H1 (cell line): ENCODE measurements around the gene RHOC. TPM values are rescaled to one million over a fixed set of nuclear protein-coding genes. Genes with fewer than 3 reads are reported as not detected.

ENCODE experiments used
- CTCF ChIA-PET: fragments of 300-600 bp; sonication (Branson Sonifier 250); formaldehyde crosslinking; loops from one replicate; lab custom pipeline; 2021; ENCODE audit not compliant: partially characterized antibody; lab: Charles Lee
- POLR2A ChIA-PET: fragments of 300-600 bp; sonication (Branson Sonifier 250); formaldehyde crosslinking; loops from one replicate; lab custom pipeline; 2021; ENCODE audit warnings: inconsistent platforms; ENCODE audit not compliant: partially characterized antibody; lab: Charles Lee
- DNase-seq, 2 experiments: peaks; one replicate each; pipeline versions ENCODE4 v3.0.0 to v3.0.0-alpha.2; 2010 to 2022; ENCODE audit warnings: low spot score in 2 of 2, low read depth in 1 of 2, mixed read lengths in 1 of 2
- FAIRE-seq: peaks from 2 replicates; lab custom pipeline; 2011; peaks lifted over from hg19 to GRCh38; lab: Jason Lieb, UNC
- H2AFZ ChIP-seq: 2 replicates; pipeline ENCODE4 v1.8.1; 2012; ENCODE audit warnings: low read length, inconsistent platforms
- H2AK5ac ChIP-seq: 2 replicates; pipeline ENCODE4 v1.6.1; 2013; ENCODE audit warnings: low read depth, low read length
- H2BK120ac ChIP-seq: replicated peaks from 2 replicates; pipeline ENCODE3; 2013; ENCODE audit warnings: low read depth, low read length, inconsistent platforms
- H2BK12ac ChIP-seq: 2 replicates; pipeline ENCODE4 v1.6.1; 2013; ENCODE audit warnings: low read depth, low read length
- H2BK15ac ChIP-seq: 2 replicates; pipeline ENCODE4 v1.6.1; 2013; ENCODE audit warnings: low read length
- H2BK20ac ChIP-seq: 2 replicates; pipeline ENCODE4 v1.6.1; 2013; ENCODE audit warnings: low read length
- H2BK5ac ChIP-seq: 2 replicates; pipeline ENCODE4 v1.6.1; 2013; ENCODE audit warnings: low read depth, low read length
- H3K14ac ChIP-seq: 2 replicates; pipeline ENCODE4 v1.6.1; 2013; ENCODE audit warnings: inconsistent platforms; ENCODE audit not compliant: insufficient read length
- H3K18ac ChIP-seq: 2 replicates; pipeline ENCODE4 v1.6.1; 2013; ENCODE audit warnings: low read length; ENCODE audit errors: extremely low read depth
- H3K23ac ChIP-seq: 2 replicates; pipeline ENCODE4 v1.6.1; 2013; ENCODE audit warnings: inconsistent platforms; ENCODE audit not compliant: insufficient read length
- H3K23me2 ChIP-seq: 2 replicates; pipeline ENCODE4 v1.6.1; 2013; ENCODE audit warnings: low read depth, low read length
- H3K27ac ChIP-seq: 2 replicates; pipeline ENCODE4 v1.6.1; 2011; ENCODE audit warnings: low read depth, low read length, inconsistent platforms
- H3K27me3 ChIP-seq, 4 experiments: replicated peaks in 1 of 4; 1 replicate in 1 of 4; 2 replicates in 3 of 4; pipeline versions ENCODE4 v1.6.1 to v1.8.1; 2011 to 2013; ENCODE audit warnings: low read length in 3 of 4, mild to moderate bottlenecking in 3 of 4, inconsistent platforms in 2 of 4, mixed read lengths in 2 of 4, moderate library complexity in 1 of 4; ENCODE audit not compliant: control insufficient read depth in 3 of 4, insufficient read depth in 3 of 4; ENCODE audit errors: extremely low read depth in 1 of 4
- H3K36me3 ChIP-seq, 4 experiments: 2 replicates each; pipeline versions ENCODE4 v1.6.1 to v1.8.1; 2011 to 2013; ENCODE audit warnings: mild to moderate bottlenecking in 4 of 4, low read length in 3 of 4, moderate library complexity in 2 of 4, control low read depth in 1 of 4, inconsistent platforms in 1 of 4; ENCODE audit not compliant: insufficient read depth in 4 of 4, control insufficient read depth in 2 of 4
- H3K4ac ChIP-seq: replicated peaks from 2 replicates; pipeline ENCODE3; 2013; ENCODE audit warnings: low read length, low read depth, mixed read lengths, inconsistent platforms; ENCODE audit not compliant: insufficient read length
- H3K4me1 ChIP-seq, 4 experiments: replicated peaks in 1 of 4; 1 replicate in 1 of 4; 2 replicates in 3 of 4; pipeline versions ENCODE4 v1.6.1 to v1.8.1; 2011 to 2013; ENCODE audit warnings: low read length in 3 of 4, inconsistent platforms in 2 of 4, mixed read lengths in 1 of 4; ENCODE audit not compliant: insufficient read depth in 4 of 4, control insufficient read depth in 3 of 4
- H3K4me2 ChIP-seq, 2 experiments: 2 replicates each; pipeline versions ENCODE4 v1.6.1 to v1.8.1; 2011 to 2013; ENCODE audit warnings: low read depth in 2 of 2, low read length in 2 of 2, control low read depth in 1 of 2, inconsistent platforms in 1 of 2, mild to moderate bottlenecking in 1 of 2; ENCODE audit not compliant: insufficient read depth in 1 of 2
- H3K4me3 ChIP-seq, 4 experiments: fragments of 200-600, 300-600 bp in 1 of 4; sonication (generic), shearing (Covaris generic), sonication (Bioruptor Twin) in 1 of 4; 2 replicates each; pipeline versions ENCODE4 v1.5.1 to v1.8.1; 2011 to 2016; ENCODE audit warnings: low read length in 4 of 4, low read depth in 3 of 4, control low read depth in 2 of 4, inconsistent platforms in 2 of 4, mild to moderate bottlenecking in 2 of 4, mixed read lengths in 1 of 4, moderate library complexity in 1 of 4; ENCODE audit not compliant: insufficient read depth in 2 of 4; ENCODE audit errors: extremely low read depth in 1 of 4
- H3K56ac ChIP-seq: replicated peaks from 2 replicates; pipeline ENCODE3; 2013; ENCODE audit warnings: low read depth, mild to moderate bottlenecking, mixed read lengths, low read length, inconsistent platforms; ENCODE audit not compliant: insufficient read length
- H3K79me1 ChIP-seq: 2 replicates; pipeline ENCODE4 v1.6.1; 2013; ENCODE audit warnings: low read depth, low read length, control low read depth
- H3K79me2 ChIP-seq, 2 experiments: 2 replicates each; pipeline versions ENCODE4 v1.6.1 to v1.8.1; 2012 to 2013; ENCODE audit warnings: low read length in 2 of 2, mild to moderate bottlenecking in 2 of 2, inconsistent platforms in 1 of 2; ENCODE audit not compliant: insufficient read depth in 2 of 2, control insufficient read depth in 1 of 2
- H3K9ac ChIP-seq, 4 experiments: replicated peaks in 1 of 4; 1 replicate in 1 of 4; 2 replicates in 3 of 4; pipeline versions ENCODE4 v1.6.1 to v1.8.1; 2011 to 2013; ENCODE audit warnings: low read depth in 3 of 4, low read length in 3 of 4, control low read depth in 2 of 4, mild to moderate bottlenecking in 2 of 4, moderate library complexity in 2 of 4, inconsistent platforms in 1 of 4; ENCODE audit errors: extremely low read depth in 1 of 4
- H3K9me3 ChIP-seq, 2 experiments: 2 replicates each; pipeline versions ENCODE4 v1.6.1 to v1.8.1; 2012 to 2013; ENCODE audit warnings: mild to moderate bottlenecking in 2 of 2, moderate library complexity in 2 of 2, control low read depth in 1 of 2, inconsistent platforms in 1 of 2, low read depth in 1 of 2, low read length in 1 of 2, mixed read lengths in 1 of 2; ENCODE audit not compliant: insufficient read depth in 2 of 2
- H4K20me1 ChIP-seq, 2 experiments: replicated peaks in 1 of 2; 2 replicates each; pipeline versions ENCODE3 to v1.8.1; 2011 to 2013; ENCODE audit warnings: inconsistent platforms in 2 of 2, low read length in 2 of 2, mild to moderate bottlenecking in 1 of 2; ENCODE audit not compliant: insufficient read depth in 2 of 2, control insufficient read depth in 1 of 2
- H4K5ac ChIP-seq: 2 replicates; pipeline ENCODE4 v1.6.1; 2013; ENCODE audit warnings: low read length, low read depth, mixed read lengths, inconsistent platforms; ENCODE audit not compliant: insufficient read length
- H4K8ac ChIP-seq: 2 replicates; pipeline ENCODE4 v1.8.0; 2013; ENCODE audit warnings: mild to moderate bottlenecking, moderate library complexity, low read length, inconsistent platforms; ENCODE audit not compliant: insufficient read depth; ENCODE audit errors: extremely low read depth
- H4K91ac ChIP-seq: replicated peaks from 2 replicates; pipeline ENCODE3; 2013; ENCODE audit warnings: low read length, mixed read lengths, inconsistent platforms; ENCODE audit not compliant: insufficient read length
- CBX5 ChIP-seq: fragments of 300-800, 300-1000 bp; sonication (generic); IDR thresholded peaks from 2 replicates; pipeline ENCODE4 v1.7.1; 2016; ENCODE audit warnings: antibody characterized with exemption, low read length, low read depth
- CBX8 ChIP-seq: fragments of 300-800, 300-1000 bp; sonication (generic); IDR thresholded peaks from 2 replicates; pipeline ENCODE4 v1.7.1; 2016; ENCODE audit warnings: low read depth, low read length, borderline replicate concordance
- CEBPB ChIP-seq: IDR thresholded peaks from 2 replicates; pipeline ENCODE4 v1.6.1; 2012; ENCODE audit warnings: low read depth, low read length
- CHD2 ChIP-seq: IDR thresholded peaks from 2 replicates; pipeline ENCODE4 v1.6.1; 2012; ENCODE audit warnings: low read length, improper control_type of control experiment
- CREB1 ChIP-seq: IDR thresholded peaks from 2 replicates; pipeline ENCODE4 v1.6.1; 2012; ENCODE audit warnings: inconsistent platforms
- POLR2A ChIP-seq, 2 experiments: IDR thresholded peaks; 1 replicate in 1 of 2; 2 replicates in 1 of 2; pipeline ENCODE4 v1.6.1; 2011; ENCODE audit warnings: low read depth in 2 of 2, low read length in 2 of 2, mild to moderate bottlenecking in 2 of 2; ENCODE audit errors: control extremely low read depth in 1 of 2
- POLR2AphosphoS5 ChIP-seq: IDR thresholded peaks from 2 replicates; pipeline ENCODE4 v1.6.1; 2011; ENCODE audit warnings: low read depth, low read length
- POU5F1 ChIP-seq: IDR thresholded peaks from 2 replicates; pipeline ENCODE4 v1.6.1; 2011; ENCODE audit warnings: low read depth, mild to moderate bottlenecking, low read length, moderate library complexity
- RXRA ChIP-seq: IDR thresholded peaks from 2 replicates; pipeline ENCODE4 v1.6.1; 2011; ENCODE audit warnings: low read depth, mild to moderate bottlenecking, low read length, moderate library complexity; ENCODE audit not compliant: insufficient read depth
- SAP30 ChIP-seq: fragments of 300-600 bp; sonication (generic); IDR thresholded peaks from 2 replicates; pipeline ENCODE4 v1.7.1; 2012; ENCODE audit warnings: low read length, moderate library complexity, mild to moderate bottlenecking, inconsistent platforms; ENCODE audit not compliant: insufficient read depth, insufficient replicate concordance
- SIRT6 ChIP-seq: IDR thresholded peaks from one replicate; pipeline ENCODE4 v1.7.1; 2012; ENCODE audit warnings: low read length, inconsistent platforms
- SRF ChIP-seq: IDR thresholded peaks from 2 replicates; pipeline ENCODE4 v1.6.1; 2011; ENCODE audit warnings: mild to moderate bottlenecking, low read depth, low read length, moderate library complexity
- USF2 ChIP-seq: IDR thresholded peaks from 2 replicates; pipeline ENCODE4 v1.6.1; 2011; ENCODE audit warnings: low read length, improper control_type of control experiment
- YY1 ChIP-seq: IDR thresholded peaks from 2 replicates; pipeline ENCODE4 v1.6.1; 2011; ENCODE audit warnings: low read depth, mild to moderate bottlenecking, low read length
- ZNF274 ChIP-seq: IDR thresholded peaks from 2 replicates; pipeline ENCODE4 v1.7.0; 2012; ENCODE audit warnings: low read length, borderline replicate concordance; ENCODE audit errors: extremely low read depth
- WGBS, 2 experiments: shearing (Covaris generic) in 1 of 2; methylation state at CpG; one replicate each; pipeline versions ENCODE4 v1.1.6 to v1.1.7; 2013 to 2015; ENCODE audit warnings: low lambda C conversion rate in 2 of 2, mixed read lengths in 2 of 2, inconsistent platforms in 1 of 2, low coverage in 1 of 2, missing lambda C conversion rate in 1 of 2; ENCODE audit not compliant: insufficient replicate concordance in 2 of 2, insufficient coverage in 1 of 2, insufficient read length in 1 of 2; ENCODE audit errors: extremely low coverage in 1 of 2, missing lambda C conversion rate in 1 of 2; 5-methylcytosine and 5-hydroxymethylcytosine counted together
- polyA plus RNA-seq, 7 experiments: library from polyadenylated mRNA; depleted of rRNA in 3 of 7; stranded (reverse) in 5 of 7; unstranded in 2 of 7; fragments of >200 nt in 5 of 7; fragments of 200-250 nt in 2 of 7; gene quantifications; 1 replicate in 5 of 7; 2 replicates in 1 of 7; 4 replicates in 1 of 7; pipeline versions ENCODE4 v1.2.1 to v1.2.3, GENCODE V29; 2011 to 2013; ENCODE audit warnings: missing spikeins in 2 of 7, mixed read lengths in 2 of 7
- total RNA-seq: library from RNA; stranded (reverse); fragmentation: NEBNext Ultra II Directional; extraction: Animal tissue kit (Norgen Biotek cat#: 25700); gene quantifications from 2 replicates; pipeline ENCODE4 v1.2.1, GENCODE V29; 2021

RHOC gene
- total and polyA plus RNA-seq, 2 of the 8 experiments (the other 6 are each of a cell fraction or from before 2014, with no cell fraction given) = 53.6 to 97.5 TPM

- H3K27me3 ChIP-seq = no peaks in the 10 kb centered on the region; a peak in 1 of 7 replicates
- no peak overlapping the region for H2BK5ac ChIP-seq
- no peak overlapping the region for H4K8ac ChIP-seq
- H3K14ac ChIP-seq = no peak overlapping the region
- DNase-seq (no peak), FAIRE-seq (no peak)
- WGBS, 2 experiments = 97% methylated on average over 6 of the region's 6 CpGs; no CpG with 5 or more reads in 1 of the 2 experiments
- no peak overlapping the region for H3K4ac ChIP-seq
- no peak overlapping the region for H3K18ac ChIP-seq
- H2AFZ ChIP-seq = no peak overlapping the region
- H3K4me1 ChIP-seq = peaks cover 0 to 11% (median 5%) of the 10 kb centered on the region in 4 experiments; a peak in 3 of 7 replicates
- no peak overlapping the region for H2BK20ac ChIP-seq
- H4K20me1 ChIP-seq = peaks cover 2 to 16% of the 10 kb centered on the region in 2 experiments
- H2BK15ac ChIP-seq = no peak overlapping the region
- CTCF ChIA-PET = interaction anchor here (0.5 to 1.5 kb wide), 4 partner anchors 9 to 1094 kb away, joined by 3 to 7 read pairs (median 4); no protein-coding TSS in a partner anchor
- POLR2A ChIA-PET = interaction anchor here (0.6 to 3.4 kb wide), 3 partner anchors 9 to 562 kb away, joined by 3 to 23 read pairs (median 4); no protein-coding TSS in a partner anchor
- H3K27ac ChIP-seq = no peak overlapping the region
- no peaks in the 10 kb centered on the region for H3K9me3 ChIP-seq
- H4K91ac ChIP-seq = no peak overlapping the region
- no peaks in the 10 kb centered on the region for H3K23me2 ChIP-seq
- no peak overlapping the region for H3K9ac ChIP-seq
- H4K5ac ChIP-seq = no peak overlapping the region
- peaks cover 21 to 52% (median 29%) of the 10 kb centered on the region in 4 experiments for H3K36me3 ChIP-seq
- H3K4me2 ChIP-seq = no peak overlapping the region
- H3K23ac ChIP-seq = no peak overlapping the region
- no peaks in the 10 kb centered on the region for H3K79me2 ChIP-seq
- H3K4me3 ChIP-seq = no peak overlapping the region
- H2BK12ac ChIP-seq = no peak overlapping the region
- H2BK120ac ChIP-seq = no peak overlapping the region
- no peak overlapping the region for H2AK5ac ChIP-seq
- H3K56ac ChIP-seq = no peak overlapping the region
- no peaks in the 10 kb centered on the region for H3K79me1 ChIP-seq
- TF ChIP-seq RXRA (no peak), SAP30 (no peak), SRF (no peak), CBX5 (no peak), CHD2 (no peak), POU5F1 (no peak), YY1 (no peak), CREB1 (no peak), USF2 (no peak), POLR2AphosphoS5 (no peak), SIRT6 (no peak), CBX8 (no peak), POLR2A (IDR thresholded peaks at IDR 0.05; ENCODE audit: control extremely low read depth in 1 of 2, low read depth in 2 of 2, low read length in 2 of 2) (no peak), CEBPB (no peak), ZNF274 (no peak)
Observed at GRCh38 chr1:112693821-112694220, 13.1 kb downstream of the RHOC start.
